Measurements from ENCODE around the gene COL1A2.

Gene COL1A2

GRCh38 chr7:94375691-94376090, 19.0 kb upstream of the COL1A2 start:
- H4K20me1 ChIP-seq (ENCODE audit: insufficient read depth, low read length): no peaks in the 10 kb centered on the region
- H3K9me3 ChIP-seq (replicated peaks; ENCODE audit: insufficient read depth, low read length): no peaks in the 10 kb centered on the region
- H3K27ac ChIP-seq (ENCODE audit: low read length): no peak overlapping the region
- H3K27me3 ChIP-seq (replicated peaks; ENCODE audit: insufficient read depth, low read length): no peaks in the 10 kb centered on the region
- H3K4me1 ChIP-seq (ENCODE audit: low read length): no peaks in the 10 kb centered on the region
- no peaks in the 10 kb centered on the region for H3K79me2 ChIP-seq (ENCODE audit: low read length)
- H3K9ac ChIP-seq (ENCODE audit: low read length): no peak overlapping the region
- H3K36me3 ChIP-seq (replicated peaks; ENCODE audit: insufficient read depth, low read length): no peaks in the 10 kb centered on the region
- H2AFZ ChIP-seq (ENCODE audit: low read length): no peak overlapping the region
- no peaks in the 10 kb centered on the region for H3K9me2 ChIP-seq (replicated peaks; ENCODE audit: insufficient read depth, low read length)
- TF ChIP-seq EZH2phosphoT487 (IDR thresholded peaks at IDR 0.05; ENCODE audit: low read length) (no peak), EZH2 (optimal IDR thresholded peaks at IDR 0.05; ENCODE audit: low read depth, low read length) (no peak), CTCF (IDR thresholded peaks at IDR 0.05; ENCODE audit: low read length) (no peak)
- DNase-seq: no peak
- no peaks in the 10 kb centered on the region for H3F3A ChIP-seq (ENCODE audit: insufficient read depth, low read length)
- H3K4me3 ChIP-seq (ENCODE audit: low read length): no peak overlapping the region
- H3K4me2 ChIP-seq (ENCODE audit: low read depth, low read length): no peak overlapping the region

GRCh38 chr7:94376281-94376680, 18.4 kb upstream of the COL1A2 start:
- no peaks in the 10 kb centered on the region for H3K9me2 ChIP-seq (replicated peaks; ENCODE audit: insufficient read depth, low read length)
- H3K27ac ChIP-seq (ENCODE audit: low read length): no peak overlapping the region
- no peaks in the 10 kb centered on the region for H3K4me1 ChIP-seq (ENCODE audit: low read length)
- no peaks in the 10 kb centered on the region for H3F3A ChIP-seq (ENCODE audit: insufficient read depth, low read length)
- no peak overlapping the region for H3K4me3 ChIP-seq (ENCODE audit: low read length)
- no peak for DNase-seq
- no peaks in the 10 kb centered on the region for H3K9me3 ChIP-seq (replicated peaks; ENCODE audit: insufficient read depth, low read length)
- H3K27me3 ChIP-seq (replicated peaks; ENCODE audit: insufficient read depth, low read length): no peaks in the 10 kb centered on the region
- H3K79me2 ChIP-seq (ENCODE audit: low read length): no peaks in the 10 kb centered on the region
- TF ChIP-seq EZH2 (optimal IDR thresholded peaks at IDR 0.05; ENCODE audit: low read depth, low read length): no peak
- TF ChIP-seq EZH2phosphoT487 (IDR thresholded peaks at IDR 0.05; ENCODE audit: low read length): no peak
- TF ChIP-seq CTCF (IDR thresholded peaks at IDR 0.05; ENCODE audit: low read length): no peak
- H3K36me3 ChIP-seq (replicated peaks; ENCODE audit: insufficient read depth, low read length): no peaks in the 10 kb centered on the region
- no peak overlapping the region for H3K4me2 ChIP-seq (ENCODE audit: low read depth, low read length)
- H2AFZ ChIP-seq (ENCODE audit: low read length): no peak overlapping the region
- H3K9ac ChIP-seq (ENCODE audit: low read length): no peak overlapping the region
- no peaks in the 10 kb centered on the region for H4K20me1 ChIP-seq (ENCODE audit: insufficient read depth, low read length)

GRCh38 chr7:94378356-94378755, 16.3 kb upstream of the COL1A2 start:
- no peak overlapping the region for H3K9ac ChIP-seq (ENCODE audit: low read length)
- no peaks in the 10 kb centered on the region for H3K27me3 ChIP-seq (replicated peaks; ENCODE audit: insufficient read depth, low read length)
- no peak overlapping the region for H3K4me3 ChIP-seq (ENCODE audit: low read length)
- no peaks in the 10 kb centered on the region for H3K79me2 ChIP-seq (ENCODE audit: low read length)
- H3K9me3 ChIP-seq (replicated peaks; ENCODE audit: insufficient read depth, low read length): no peaks in the 10 kb centered on the region
- H3K9me2 ChIP-seq (replicated peaks; ENCODE audit: insufficient read depth, low read length): no peaks in the 10 kb centered on the region
- no peaks in the 10 kb centered on the region for H3F3A ChIP-seq (ENCODE audit: insufficient read depth, low read length)
- no peak overlapping the region for H3K4me2 ChIP-seq (ENCODE audit: low read depth, low read length)
- no peak for DNase-seq
- H3K4me1 ChIP-seq (ENCODE audit: low read length): no peaks in the 10 kb centered on the region
- no peaks in the 10 kb centered on the region for H4K20me1 ChIP-seq (ENCODE audit: insufficient read depth, low read length)
- H3K36me3 ChIP-seq (replicated peaks; ENCODE audit: insufficient read depth, low read length): no peaks in the 10 kb centered on the region
- H3K27ac ChIP-seq (ENCODE audit: low read length): no peak overlapping the region
- H2AFZ ChIP-seq (ENCODE audit: low read length): no peak overlapping the region
- no peak for TF ChIP-seq CTCF (IDR thresholded peaks at IDR 0.05; ENCODE audit: low read length)
- TF ChIP-seq EZH2 (optimal IDR thresholded peaks at IDR 0.05; ENCODE audit: low read depth, low read length): no peak
- TF ChIP-seq EZH2phosphoT487 (IDR thresholded peaks at IDR 0.05; ENCODE audit: low read length): no peak

Measured in MM.1S (cell line).